K562 (cell line): ENCODE measurements around the gene RAI2. TPM values are rescaled to one million over a fixed set of nuclear protein-coding genes. Genes with fewer than 3 reads are reported as not detected.

Source experiments
- ATAC-seq: fragments of 200-7000 bp; cut with Tn5 transposase; 3 replicates; pipeline ENCODE4 v1.9.1; 2020; ENCODE audit warnings: moderate library complexity
- BruUV-seq: library from RNA; stranded (reverse); fragments of 400-500 nt; replicated peaks from 2 replicates; lab custom pipeline; 2021; lab: Mats Ljungman, UMichigan
- CTCF ChIA-PET: fragments of 300-600 bp; formaldehyde crosslinking; extraction: SDS; loops from one replicate; lab custom pipeline; 2021; ENCODE audit warnings: low intra/inter-chr PET ratio; lab: Yijun Ruan, JAX
- POLR2A ChIA-PET: fragments of 300-600, 350-650 bp; sonication (Branson Sonifier 250); formaldehyde crosslinking; extraction: SDS; loops from one replicate; lab custom pipeline; 2021; ENCODE audit warnings: antibody characterized with exemption, inconsistent platforms; lab: Yijun Ruan, JAX
- DNase-seq, 4 experiments: peaks; one replicate each; pipeline versions ENCODE4 v3.0.0 to v3.0.0-alpha.2; 2011 to 2018; ENCODE audit warnings: low spot score in 3 of 4, mixed read lengths in 3 of 4; ENCODE audit errors: extremely low read depth in 1 of 4
- FAIRE-seq: peaks from 2 replicates; lab custom pipeline; 2011; peaks lifted over from hg19 to GRCh38; lab: Jason Lieb, UNC
- H2AFZ ChIP-seq: 2 replicates; pipeline ENCODE4 v1.6.0; 2011; ENCODE audit warnings: low read depth, low read length, control low read depth, inconsistent platforms
- H3K27ac ChIP-seq: fragments of 200-600 bp; 3 replicates; pipeline ENCODE4 v1.8.0; 2011; ENCODE audit warnings: low read depth, mild to moderate bottlenecking, control low read depth, inconsistent platforms, low read length, moderate library complexity, mixed read lengths; ENCODE audit errors: extremely low read depth
- H3K27me3 ChIP-seq, 2 experiments: fragments of 300-600 bp in 1 of 2; 2 replicates in 1 of 2; 3 replicates in 1 of 2; pipeline versions ENCODE4 v1.6.0 to v1.8.0; 2011; ENCODE audit warnings: inconsistent platforms in 2 of 2, low read length in 2 of 2, mild to moderate bottlenecking in 1 of 2, mixed read lengths in 1 of 2, moderate library complexity in 1 of 2; ENCODE audit not compliant: control insufficient read depth in 2 of 2, insufficient read depth in 2 of 2
- H3K36me3 ChIP-seq: fragments of 300-600 bp; 3 replicates; pipeline ENCODE4 v1.8.0; 2011; ENCODE audit warnings: mild to moderate bottlenecking, low read length, inconsistent platforms; ENCODE audit not compliant: control insufficient read depth, insufficient read depth
- H3K4me1 ChIP-seq, 2 experiments: fragments of 200-600 bp in 1 of 2; replicated peaks in 1 of 2; 2 replicates in 1 of 2; 3 replicates in 1 of 2; pipeline versions ENCODE4 v1.5.1 to v1.8.0; 2011; ENCODE audit warnings: inconsistent platforms in 2 of 2, low read length in 2 of 2, mild to moderate bottlenecking in 1 of 2, mixed read lengths in 1 of 2, moderate library complexity in 1 of 2; ENCODE audit not compliant: control insufficient read depth in 2 of 2, insufficient read depth in 2 of 2
- H3K4me2 ChIP-seq: 2 replicates; pipeline ENCODE4 v1.6.1; 2011; ENCODE audit warnings: low read length, control low read depth, inconsistent platforms, mixed read lengths; ENCODE audit not compliant: insufficient read depth
- H3K4me3 ChIP-seq: fragments of 200-600 bp; sonication (generic), shearing (Covaris generic); 2 replicates; pipeline ENCODE4 v1.5.1; 2016; ENCODE audit warnings: control low read depth, inconsistent platforms
- H3K79me2 ChIP-seq: fragments of 200-600 bp; 3 replicates; pipeline ENCODE4 v1.8.0; 2011; ENCODE audit warnings: low read length, inconsistent platforms; ENCODE audit not compliant: control insufficient read depth, insufficient read depth
- H3K9ac ChIP-seq, 2 experiments: 2 replicates each; pipeline versions ENCODE4 v1.6.0 to v1.6.1; 2011; ENCODE audit warnings: low read depth in 2 of 2, low read length in 2 of 2, control low read depth in 1 of 2, inconsistent platforms in 1 of 2, mild to moderate bottlenecking in 1 of 2, mixed read lengths in 1 of 2; ENCODE audit not compliant: insufficient read depth in 1 of 2
- H3K9me1 ChIP-seq: one replicate; pipeline ENCODE4 v1.6.0; 2011; ENCODE audit warnings: inconsistent platforms, mild to moderate bottlenecking, low read length, moderate library complexity; ENCODE audit not compliant: control insufficient read depth, insufficient read depth
- H3K9me3 ChIP-seq: replicated peaks from 2 replicates; pipeline ENCODE4 v1.5.1; 2011; ENCODE audit warnings: low read depth, low read length, inconsistent platforms; ENCODE audit not compliant: control insufficient read depth, insufficient read depth
- H4K20me1 ChIP-seq: replicated peaks from 2 replicates; pipeline ENCODE4 v1.6.1; 2011; ENCODE audit warnings: low read length, inconsistent platforms, mixed read lengths; ENCODE audit not compliant: control insufficient read depth, insufficient read depth
- BRF1 ChIP-seq: IDR thresholded peaks from 3 replicates; pipeline ENCODE4 v1.6.1; 2011; ENCODE audit warnings: borderline replicate concordance, mild to moderate bottlenecking; ENCODE audit not compliant: insufficient read length; ENCODE audit errors: extremely low read depth
- CREB1 ChIP-seq, 2 experiments: sonication (generic) in 1 of 2; formaldehyde crosslinking in 1 of 2; IDR thresholded peaks; 2 replicates each; pipeline versions ENCODE4 v1.6.1 to v1.8.0; 2012 to 2022; ENCODE audit warnings: inconsistent platforms in 1 of 2, mild to moderate bottlenecking in 1 of 2, missing genetic modification reagents in 1 of 2, moderate library complexity in 1 of 2
- DIDO1 ChIP-seq: fragments of 450-650 bp; IDR thresholded peaks from 2 replicates; pipeline ENCODE4 v1.6.1; 2016; ENCODE audit warnings: low read depth, missing biosample characterization, missing genetic modification characterization
- NBN ChIP-seq: fragments of 450-650 bp; IDR thresholded peaks from 2 replicates; pipeline ENCODE4 v1.6.1; 2016; ENCODE audit warnings: low read depth, mild to moderate bottlenecking
- NONO ChIP-seq, 2 experiments: fragments of 200-400 bp in 1 of 2; fragments of 450-650 bp in 1 of 2; formaldehyde crosslinking in 1 of 2; IDR thresholded peaks; 2 replicates each; pipeline ENCODE4 v1.6.1; 2017; ENCODE audit warnings: low read depth in 2 of 2, mild to moderate bottlenecking in 2 of 2, moderate library complexity in 2 of 2, low read length in 1 of 2
- NR3C1 ChIP-seq: sonication (generic); formaldehyde crosslinking; IDR thresholded peaks from 2 replicates; pipeline ENCODE4 v1.8.1; 2022; ENCODE audit warnings: missing genetic modification reagents
- OTX1 ChIP-seq: fragments of 450-650 bp; formaldehyde crosslinking; IDR thresholded peaks from 2 replicates; pipeline ENCODE4 v1.4.0; 2022; ENCODE audit warnings: mild to moderate bottlenecking
- PHTF2 ChIP-seq: fragments of 250-450 bp; sonication (Bioruptor Pico); IDR thresholded peaks from 2 replicates; pipeline ENCODE4 v1.5.0; 2021; ENCODE audit warnings: mild to moderate bottlenecking
- PURB ChIP-seq: sonication (generic); formaldehyde crosslinking; IDR thresholded peaks from 2 replicates; pipeline ENCODE4 v1.9.0; 2021; ENCODE audit warnings: low read depth, mild to moderate bottlenecking, missing genetic modification reagents
- SNRNP70 ChIP-seq: fragments of 200-400 bp; formaldehyde crosslinking; optimal IDR thresholded peaks from 2 replicates; pipeline ENCODE3; 2017; ENCODE audit warnings: low read depth, low read length
- TAL1 ChIP-seq: fragments of 450-650 bp; IDR thresholded peaks from 2 replicates; pipeline ENCODE4 v1.6.1; 2016; ENCODE audit warnings: mild to moderate bottlenecking
- ZBTB7A ChIP-seq: IDR thresholded peaks from 2 replicates; pipeline ENCODE4 v1.6.1; 2011; ENCODE audit warnings: low read depth, mild to moderate bottlenecking, low read length, moderate library complexity, borderline replicate concordance; ENCODE audit not compliant: control insufficient read depth
- ZFX ChIP-seq: sonication (generic); formaldehyde crosslinking; IDR thresholded peaks from 2 replicates; pipeline ENCODE4 v1.8.0; 2022; ENCODE audit warnings: mild to moderate bottlenecking, missing genetic modification reagents, moderate library complexity
- WGBS: fragments of 100-300 bp; shearing (Covaris generic); methylation state at CpG from one replicate; pipeline ENCODE4 v1.1.6; 2016; ENCODE audit warnings: low coverage, mixed read lengths; ENCODE audit not compliant: insufficient coverage; ENCODE audit errors: missing lambda C conversion rate; 5-methylcytosine and 5-hydroxymethylcytosine counted together
- in situ Hi-C: fragments of 300-500 bp; cut with MboI; formaldehyde crosslinking; loops from 4 replicates; pipeline ENCODE4 v1.15.0; 2018; ENCODE audit warnings: inconsistent platforms, mixed read lengths
- intact Hi-C: fragments of 100-400 bp; cut with micrococcal nuclease; formaldehyde crosslinking; loops from 2 replicates; pipeline ENCODE4 v1.14.2; 2022
- polyA plus RNA-seq, 8 experiments: library from polyadenylated mRNA; depleted of rRNA in 4 of 8; stranded (reverse) in 5 of 8; unstranded in 3 of 8; fragments of >200 nt; fragmentation: Nextera tagmentation in 2 of 8; fragmentation: Illumina TruSeq in 1 of 8; extraction: Ambion mirVana in 2 of 8; extraction: Trizol in 1 of 8; gene quantifications; 2 replicates each; pipeline versions ENCODE4 v1.2.1 to v1.2.3, GENCODE V29; 2011 to 2014; ENCODE audit warnings: inconsistent platforms in 1 of 8, missing spikeins in 1 of 8
- total RNA-seq, 7 experiments: library from RNA; depleted of rRNA in 6 of 7; stranded (reverse); fragments of >200 nt in 6 of 7; fragmentation: Illumina TruSeq in 2 of 7; extraction: Trizol in 2 of 7; gene quantifications; 2 replicates each; pipeline versions ENCODE4 v1.2.1 to v1.2.3, GENCODE V29; 2011 to 2021; ENCODE audit warnings: low replicate concordance in 1 of 7
- TF ChIP-seq, protein P1 (sequence below): sonication (generic); formaldehyde crosslinking; IDR thresholded peaks from 2 replicates; pipeline ENCODE4 v1.9.0; 2022; ENCODE audit warnings: mild to moderate bottlenecking, missing genetic modification reagents
- TF ChIP-seq, protein P2 (sequence below), 2 experiments: fragments of 450-650 bp in 1 of 2; sonication (generic) in 1 of 2; formaldehyde crosslinking in 1 of 2; IDR thresholded peaks in 1 of 2; conservative IDR thresholded peaks in 1 of 2; 2 replicates each; pipeline versions ENCODE4 v1.6.1 to v1.8.1; 2016 to 2023; ENCODE audit warnings: mild to moderate bottlenecking in 2 of 2, moderate library complexity in 2 of 2, inconsistent platforms in 1 of 2, missing genetic modification reagents in 1 of 2
- TF ChIP-seq, protein P3 (sequence below): fragments of 450-650 bp; IDR thresholded peaks from 2 replicates; pipeline ENCODE4 v1.6.1; 2016; ENCODE audit warnings: missing biosample characterization, missing genetic modification characterization

The RAI2 gene
- total and polyA plus RNA-seq, 9 of the 15 experiments (the other 6 are each of a cell fraction or from before 2014, with no cell fraction given) = not detected

DNA sequence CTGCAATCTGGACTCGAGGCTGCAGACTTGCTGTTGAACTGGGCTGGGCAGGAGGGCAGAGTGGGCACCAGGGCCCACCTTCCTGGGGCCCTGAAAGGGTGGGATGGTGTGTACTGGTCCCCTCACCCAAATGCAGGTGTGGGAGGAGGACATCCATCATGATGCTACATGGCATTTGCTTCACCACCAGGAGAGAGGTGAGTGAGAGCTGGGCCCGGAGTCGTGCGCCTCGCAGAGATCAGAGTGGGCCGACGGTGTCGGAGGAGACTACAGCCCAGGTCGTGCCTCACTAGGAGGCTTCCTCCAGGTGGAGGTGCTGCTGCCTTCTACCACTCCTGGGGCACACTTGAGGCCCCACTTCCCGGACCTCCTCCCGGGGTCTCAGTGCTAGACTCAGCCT is 73.5 kb downstream of the RAI2 start:
- no peak overlapping the region for H3K4me2 ChIP-seq
- H2AFZ ChIP-seq = no peak overlapping the region
- FAIRE-seq = no peak
- no peak overlapping the region for H3K4me3 ChIP-seq
- intact Hi-C loops = no loop called here
- TF ChIP-seq SNRNP70 (no peak), ZBTB7A (no peak), CREB1 (IDR thresholded peaks at IDR 0.05) (no peak), CREB1 (CRISPR knock-in tag; IDR thresholded peaks at IDR 0.05) (no peak), ZFX (CRISPR knock-in tag) (no peak), NONO (IDR thresholded peaks at IDR 0.05; ENCODE audit: low read depth in 2 of 2, low read length in 1 of 2) (no peak), OTX1 (CRISPR knock-in tag) (no peak), BRF1 (no peak), PHTF2 (CRISPR knock-in tag) (no peak), NR3C1 (CRISPR knock-in tag) (no peak), PURB (CRISPR knock-in tag) (no peak), DIDO1 (tag) (no peak), TAL1 (no peak), NBN (no peak)
- TF ChIP-seq, protein P1, sequence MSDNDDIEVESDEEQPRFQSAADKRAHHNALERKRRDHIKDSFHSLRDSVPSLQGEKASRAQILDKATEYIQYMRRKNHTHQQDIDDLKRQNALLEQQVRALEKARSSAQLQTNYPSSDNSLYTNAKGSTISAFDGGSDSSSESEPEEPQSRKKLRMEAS = no peak
- TF ChIP-seq, protein P2, sequence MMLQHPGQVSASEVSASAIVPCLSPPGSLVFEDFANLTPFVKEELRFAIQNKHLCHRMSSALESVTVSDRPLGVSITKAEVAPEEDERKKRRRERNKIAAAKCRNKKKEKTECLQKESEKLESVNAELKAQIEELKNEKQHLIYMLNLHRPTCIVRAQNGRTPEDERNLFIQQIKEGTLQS (IDR thresholded peaks at IDR 0.05) = no peak
- TF ChIP-seq, protein P2 (CRISPR knock-in tag; conservative IDR thresholded peaks at IDR 0.05) = no peak
- TF ChIP-seq, protein P3, sequence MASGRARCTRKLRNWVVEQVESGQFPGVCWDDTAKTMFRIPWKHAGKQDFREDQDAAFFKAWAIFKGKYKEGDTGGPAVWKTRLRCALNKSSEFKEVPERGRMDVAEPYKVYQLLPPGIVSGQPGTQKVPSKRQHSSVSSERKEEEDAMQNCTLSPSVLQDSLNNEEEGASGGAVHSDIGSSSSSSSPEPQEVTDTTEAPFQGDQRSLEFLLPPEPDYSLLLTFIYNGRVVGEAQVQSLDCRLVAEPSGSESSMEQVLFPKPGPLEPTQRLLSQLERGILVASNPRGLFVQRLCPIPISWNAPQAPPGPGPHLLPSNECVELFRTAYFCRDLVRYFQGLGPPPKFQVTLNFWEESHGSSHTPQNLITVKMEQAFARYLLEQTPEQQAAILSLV (tag) = no peak
- no peaks in the 10 kb centered on the region for H3K36me3 ChIP-seq
- no peaks in the 10 kb centered on the region for H4K20me1 ChIP-seq
- H3K9me1 ChIP-seq = no peaks in the 10 kb centered on the region
- no peaks in the 10 kb centered on the region for H3K79me2 ChIP-seq
- H3K27ac ChIP-seq = no peak overlapping the region
- H3K4me1 ChIP-seq = no peaks in the 10 kb centered on the region; a peak in 1 of 5 replicates
- WGBS = 3% methylated on average over 5 of the region's 11 CpGs
- DNase-seq = no peak
- no TSS peak for BruUV-seq
- ChIA-PET CTCF (no interaction called here), POLR2A (interaction anchor here (1.5 kb wide), 1 partner anchor 11 kb away, joined by 5 read pairs; no protein-coding TSS in a partner anchor)
- in situ Hi-C loops = no loop called here
- H3K9ac ChIP-seq = no peak overlapping the region
- H3K9me3 ChIP-seq = no peaks in the 10 kb centered on the region
- H3K27me3 ChIP-seq = no peaks in the 10 kb centered on the region
- no peak for ATAC-seq
